B cell (primary cell): Measurements from ENCODE around the gene FBN2.

Source experiments
- CTCF ChIP-seq: fragments of 200-600 bp; IDR thresholded peaks from one replicate; pipeline ENCODE4 v1.8.0; 2022; ENCODE audit warnings: antibody characterized with exemption, mild to moderate bottlenecking
- EZH2 ChIP-seq: IDR thresholded peaks from 2 replicates; pipeline ENCODE4 v1.6.1; 2012; ENCODE audit warnings: borderline replicate concordance, low read depth, mild to moderate bottlenecking, moderate library complexity, low read length; ENCODE audit not compliant: insufficient read depth, poor library complexity, severe bottlenecking

GRCh38 chr5:128434993-128435392, 103.1 kb downstream of the FBN2 start:
- TF ChIP-seq CTCF (no peak), EZH2 (no peak)
